Measurements from ENCODE around the gene FRMPD2.

FRMPD2 gene

GRCh38 chr10:48249004-48249762 is 25.3 kb downstream of the FRMPD2 start:
- H3K9me2 ChIP-seq (replicated peaks; ENCODE audit: low read depth, low read length), result no peaks in the 10 kb centered on the region
- H3K9me3 ChIP-seq (ENCODE audit: insufficient read depth, low read depth, low read length), result no peaks in the 10 kb centered on the region
- no peaks in the 10 kb centered on the region for H3K4me1 ChIP-seq (ENCODE audit: insufficient read depth, low read length, poor library complexity, severe bottlenecking)
- H3K4me2 ChIP-seq (ENCODE audit: low read depth, low read length, poor library complexity, severe bottlenecking), result no peak overlapping the region
- no peaks in the 10 kb centered on the region for H3F3A ChIP-seq (ENCODE audit: low read depth)
- no peaks in the 10 kb centered on the region for H4K20me1 ChIP-seq (ENCODE audit: insufficient read depth, low read length, poor library complexity, severe bottlenecking)
- H3K27me3 ChIP-seq (ENCODE audit: insufficient read depth, low read length, poor library complexity, severe bottlenecking), result no peaks in the 10 kb centered on the region
- H2AFZ ChIP-seq (ENCODE audit: low read length), result no peak overlapping the region
- TF ChIP-seq CTCF (conservative IDR thresholded peaks at IDR 0.05; ENCODE audit: low read length) (no peak), EZH2phosphoT487 (IDR thresholded peaks at IDR 0.05; ENCODE audit: borderline replicate concordance) (no peak)
- no peaks in the 10 kb centered on the region for H3K79me2 ChIP-seq (ENCODE audit: insufficient read depth, low read length)
- no peak overlapping the region for H3K9ac ChIP-seq (ENCODE audit: low read depth, low read length, poor library complexity, severe bottlenecking)
- H3K4me3 ChIP-seq (ENCODE audit: low read length, poor library complexity, severe bottlenecking), result no peak overlapping the region
- no peaks in the 10 kb centered on the region for H3K36me3 ChIP-seq (ENCODE audit: insufficient read depth, low read length)

- Histone ChIP-seq H3K36me3 (ENCODE audit: insufficient read depth, low read length) (no peaks in the 10 kb centered on the region), H3K9me3 (ENCODE audit: insufficient read depth, low read depth, low read length) (no peaks in the 10 kb centered on the region), H3K4me2 (ENCODE audit: low read depth, low read length, poor library complexity, severe bottlenecking) (no peak overlapping the region), H3F3A (ENCODE audit: low read depth) (no peaks in the 10 kb centered on the region), H3K9ac (ENCODE audit: low read depth, low read length, poor library complexity, severe bottlenecking) (no peak overlapping the region), H2AFZ (ENCODE audit: low read length) (no peak overlapping the region), H3K4me3 (ENCODE audit: low read length, poor library complexity, severe bottlenecking) (no peak overlapping the region), H3K79me2 (ENCODE audit: insufficient read depth, low read length) (no peaks in the 10 kb centered on the region), H3K9me2 (replicated peaks; ENCODE audit: low read depth, low read length) (no peaks in the 10 kb centered on the region), H3K4me1 (ENCODE audit: insufficient read depth, low read length, poor library complexity, severe bottlenecking) (no peaks in the 10 kb centered on the region), H3K27me3 (ENCODE audit: insufficient read depth, low read length, poor library complexity, severe bottlenecking) (no peaks in the 10 kb centered on the region), H4K20me1 (ENCODE audit: insufficient read depth, low read length, poor library complexity, severe bottlenecking) (no peaks in the 10 kb centered on the region)
- TF ChIP-seq CTCF (conservative IDR thresholded peaks at IDR 0.05; ENCODE audit: low read length) (no peak), EZH2phosphoT487 (IDR thresholded peaks at IDR 0.05; ENCODE audit: borderline replicate concordance) (no peak)
Measured at GRCh38 chr10:48248462-48248861, 26.0 kb downstream of the FRMPD2 start.

GRCh38 chr10:48247680-48248079 is 26.8 kb downstream of the FRMPD2 start:
- Histone ChIP-seq H4K20me1 (ENCODE audit: insufficient read depth, low read length, poor library complexity, severe bottlenecking) (no peaks in the 10 kb centered on the region), H3K9ac (ENCODE audit: low read depth, low read length, poor library complexity, severe bottlenecking) (no peak overlapping the region), H3K4me2 (ENCODE audit: low read depth, low read length, poor library complexity, severe bottlenecking) (no peak overlapping the region), H3F3A (ENCODE audit: low read depth) (no peaks in the 10 kb centered on the region), H3K36me3 (ENCODE audit: insufficient read depth, low read length) (no peaks in the 10 kb centered on the region), H3K27me3 (ENCODE audit: insufficient read depth, low read length, poor library complexity, severe bottlenecking) (no peaks in the 10 kb centered on the region), H3K9me3 (ENCODE audit: insufficient read depth, low read depth, low read length) (no peaks in the 10 kb centered on the region), H2AFZ (ENCODE audit: low read length) (no peak overlapping the region), H3K79me2 (ENCODE audit: insufficient read depth, low read length) (no peaks in the 10 kb centered on the region), H3K9me2 (replicated peaks; ENCODE audit: low read depth, low read length) (no peaks in the 10 kb centered on the region), H3K4me1 (ENCODE audit: insufficient read depth, low read length, poor library complexity, severe bottlenecking) (no peaks in the 10 kb centered on the region), H3K4me3 (ENCODE audit: low read length, poor library complexity, severe bottlenecking) (no peak overlapping the region)
- TF ChIP-seq EZH2phosphoT487 (IDR thresholded peaks at IDR 0.05; ENCODE audit: borderline replicate concordance) (no peak), CTCF (conservative IDR thresholded peaks at IDR 0.05; ENCODE audit: low read length) (no peak)

All from Loucy (cell line).